K562 (cell line): ENCODE measurements around the gene NRG2. TPM values are rescaled to one million over a fixed set of nuclear protein-coding genes. Genes with fewer than 3 reads are reported as not detected.

ENCODE experiments used
- polyA plus RNA-seq, 8 experiments: library from polyadenylated mRNA; depleted of rRNA in 4 of 8; stranded (reverse) in 5 of 8; unstranded in 3 of 8; fragments of >200 nt; fragmentation: Nextera tagmentation in 2 of 8; fragmentation: Illumina TruSeq in 1 of 8; extraction: Ambion mirVana in 2 of 8; extraction: Trizol in 1 of 8; gene quantifications; 2 replicates each; pipeline versions ENCODE4 v1.2.1 to v1.2.3, GENCODE V29; 2011 to 2014; ENCODE audit warnings: inconsistent platforms in 1 of 8, missing spikeins in 1 of 8
- total RNA-seq, 7 experiments: library from RNA; depleted of rRNA in 6 of 7; stranded (reverse); fragments of >200 nt in 6 of 7; fragmentation: Illumina TruSeq in 2 of 7; extraction: Trizol in 2 of 7; gene quantifications; 2 replicates each; pipeline versions ENCODE4 v1.2.1 to v1.2.3, GENCODE V29; 2011 to 2021; ENCODE audit warnings: low replicate concordance in 1 of 7
- TF ChIP-seq, protein P1 (sequence below): fragments of 200-600 bp; sonication (generic); IDR thresholded peaks from one replicate; pipeline ENCODE4 v1.6.1; 2012; ENCODE audit warnings: mild to moderate bottlenecking, low read depth, low read length, inconsistent platforms

NRG2 gene
- total and polyA plus RNA-seq, 9 of the 15 experiments (the other 6 are each of a cell fraction or from before 2014, with no cell fraction given) = not detected

DNA sequence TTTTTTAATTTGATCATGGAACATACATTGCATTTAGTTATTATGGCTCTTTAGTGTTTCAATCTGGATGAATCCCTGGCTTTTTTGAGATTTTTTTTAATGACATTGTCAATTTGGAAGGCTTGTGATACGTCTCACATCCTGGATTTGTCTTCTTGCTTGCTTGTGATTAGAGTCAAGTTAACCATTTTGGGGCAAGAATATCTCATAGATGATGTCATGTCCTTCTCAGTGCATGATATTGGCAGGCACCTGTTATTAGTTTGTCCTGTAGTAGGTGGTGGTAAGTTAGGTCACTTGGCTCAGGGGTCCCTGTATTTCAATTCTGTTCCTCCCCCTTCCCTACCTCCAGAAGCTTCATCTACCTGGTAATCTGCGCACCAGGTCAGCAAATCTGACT lies 244.2 kb downstream of the NRG2 start (continued):
- TF ChIP-seq, protein P1, sequence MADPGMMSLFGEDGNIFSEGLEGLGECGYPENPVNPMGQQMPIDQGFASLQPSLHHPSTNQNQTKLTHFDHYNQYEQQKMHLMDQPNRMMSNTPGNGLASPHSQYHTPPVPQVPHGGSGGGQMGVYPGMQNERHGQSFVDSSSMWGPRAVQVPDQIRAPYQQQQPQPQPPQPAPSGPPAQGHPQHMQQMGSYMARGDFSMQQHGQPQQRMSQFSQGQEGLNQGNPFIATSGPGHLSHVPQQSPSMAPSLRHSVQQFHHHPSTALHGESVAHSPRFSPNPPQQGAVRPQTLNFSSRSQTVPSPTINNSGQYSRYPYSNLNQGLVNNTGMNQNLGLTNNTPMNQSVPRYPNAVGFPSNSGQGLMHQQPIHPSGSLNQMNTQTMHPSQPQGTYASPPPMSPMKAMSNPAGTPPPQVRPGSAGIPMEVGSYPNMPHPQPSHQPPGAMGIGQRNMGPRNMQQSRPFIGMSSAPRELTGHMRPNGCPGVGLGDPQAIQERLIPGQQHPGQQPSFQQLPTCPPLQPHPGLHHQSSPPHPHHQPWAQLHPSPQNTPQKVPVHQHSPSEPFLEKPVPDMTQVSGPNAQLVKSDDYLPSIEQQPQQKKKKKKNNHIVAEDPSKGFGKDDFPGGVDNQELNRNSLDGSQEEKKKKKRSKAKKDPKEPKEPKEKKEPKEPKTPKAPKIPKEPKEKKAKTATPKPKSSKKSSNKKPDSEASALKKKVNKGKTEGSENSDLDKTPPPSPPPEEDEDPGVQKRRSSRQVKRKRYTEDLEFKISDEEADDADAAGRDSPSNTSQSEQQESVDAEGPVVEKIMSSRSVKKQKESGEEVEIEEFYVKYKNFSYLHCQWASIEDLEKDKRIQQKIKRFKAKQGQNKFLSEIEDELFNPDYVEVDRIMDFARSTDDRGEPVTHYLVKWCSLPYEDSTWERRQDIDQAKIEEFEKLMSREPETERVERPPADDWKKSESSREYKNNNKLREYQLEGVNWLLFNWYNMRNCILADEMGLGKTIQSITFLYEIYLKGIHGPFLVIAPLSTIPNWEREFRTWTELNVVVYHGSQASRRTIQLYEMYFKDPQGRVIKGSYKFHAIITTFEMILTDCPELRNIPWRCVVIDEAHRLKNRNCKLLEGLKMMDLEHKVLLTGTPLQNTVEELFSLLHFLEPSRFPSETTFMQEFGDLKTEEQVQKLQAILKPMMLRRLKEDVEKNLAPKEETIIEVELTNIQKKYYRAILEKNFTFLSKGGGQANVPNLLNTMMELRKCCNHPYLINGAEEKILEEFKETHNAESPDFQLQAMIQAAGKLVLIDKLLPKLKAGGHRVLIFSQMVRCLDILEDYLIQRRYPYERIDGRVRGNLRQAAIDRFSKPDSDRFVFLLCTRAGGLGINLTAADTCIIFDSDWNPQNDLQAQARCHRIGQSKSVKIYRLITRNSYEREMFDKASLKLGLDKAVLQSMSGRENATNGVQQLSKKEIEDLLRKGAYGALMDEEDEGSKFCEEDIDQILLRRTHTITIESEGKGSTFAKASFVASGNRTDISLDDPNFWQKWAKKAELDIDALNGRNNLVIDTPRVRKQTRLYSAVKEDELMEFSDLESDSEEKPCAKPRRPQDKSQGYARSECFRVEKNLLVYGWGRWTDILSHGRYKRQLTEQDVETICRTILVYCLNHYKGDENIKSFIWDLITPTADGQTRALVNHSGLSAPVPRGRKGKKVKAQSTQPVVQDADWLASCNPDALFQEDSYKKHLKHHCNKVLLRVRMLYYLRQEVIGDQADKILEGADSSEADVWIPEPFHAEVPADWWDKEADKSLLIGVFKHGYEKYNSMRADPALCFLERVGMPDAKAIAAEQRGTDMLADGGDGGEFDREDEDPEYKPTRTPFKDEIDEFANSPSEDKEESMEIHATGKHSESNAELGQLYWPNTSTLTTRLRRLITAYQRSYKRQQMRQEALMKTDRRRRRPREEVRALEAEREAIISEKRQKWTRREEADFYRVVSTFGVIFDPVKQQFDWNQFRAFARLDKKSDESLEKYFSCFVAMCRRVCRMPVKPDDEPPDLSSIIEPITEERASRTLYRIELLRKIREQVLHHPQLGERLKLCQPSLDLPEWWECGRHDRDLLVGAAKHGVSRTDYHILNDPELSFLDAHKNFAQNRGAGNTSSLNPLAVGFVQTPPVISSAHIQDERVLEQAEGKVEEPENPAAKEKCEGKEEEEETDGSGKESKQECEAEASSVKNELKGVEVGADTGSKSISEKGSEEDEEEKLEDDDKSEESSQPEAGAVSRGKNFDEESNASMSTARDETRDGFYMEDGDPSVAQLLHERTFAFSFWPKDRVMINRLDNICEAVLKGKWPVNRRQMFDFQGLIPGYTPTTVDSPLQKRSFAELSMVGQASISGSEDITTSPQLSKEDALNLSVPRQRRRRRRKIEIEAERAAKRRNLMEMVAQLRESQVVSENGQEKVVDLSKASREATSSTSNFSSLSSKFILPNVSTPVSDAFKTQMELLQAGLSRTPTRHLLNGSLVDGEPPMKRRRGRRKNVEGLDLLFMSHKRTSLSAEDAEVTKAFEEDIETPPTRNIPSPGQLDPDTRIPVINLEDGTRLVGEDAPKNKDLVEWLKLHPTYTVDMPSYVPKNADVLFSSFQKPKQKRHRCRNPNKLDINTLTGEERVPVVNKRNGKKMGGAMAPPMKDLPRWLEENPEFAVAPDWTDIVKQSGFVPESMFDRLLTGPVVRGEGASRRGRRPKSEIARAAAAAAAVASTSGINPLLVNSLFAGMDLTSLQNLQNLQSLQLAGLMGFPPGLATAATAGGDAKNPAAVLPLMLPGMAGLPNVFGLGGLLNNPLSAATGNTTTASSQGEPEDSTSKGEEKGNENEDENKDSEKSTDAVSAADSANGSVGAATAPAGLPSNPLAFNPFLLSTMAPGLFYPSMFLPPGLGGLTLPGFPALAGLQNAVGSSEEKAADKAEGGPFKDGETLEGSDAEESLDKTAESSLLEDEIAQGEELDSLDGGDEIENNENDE = no peak
